AG04449 (cell line): ENCODE data around the gene RAB8B.

Experiments used
- CTCF ChIA-PET: fragments of 350-600 bp; formaldehyde crosslinking; extraction: SDS; loops from one replicate; lab custom pipeline; 2021; ENCODE audit warnings: antibody characterized with exemption; lab: Yijun Ruan, JAX
- POLR2A ChIA-PET: fragments of 400-600, 350-600 bp; formaldehyde crosslinking; extraction: SDS; loops from one replicate; lab custom pipeline; 2020; ENCODE audit warnings: antibody characterized with exemption, inconsistent platforms; lab: Yijun Ruan, JAX
- DNase-seq: peaks from one replicate; pipeline ENCODE4 v3.0.0-alpha.2; 2010; ENCODE audit warnings: low read depth, low spot score
- H3K4me3 ChIP-seq: 2 replicates; pipeline ENCODE4 v1.5.1; 2011; ENCODE audit warnings: low read depth, mild to moderate bottlenecking, control low read depth, low read length
- TF ChIP-seq, protein P1 (sequence below): IDR thresholded peaks from one replicate; pipeline ENCODE4 v1.5.1; 2011; ENCODE audit warnings: mild to moderate bottlenecking, moderate library complexity, low read length, control low read depth, inconsistent platforms; ENCODE audit not compliant: insufficient read depth; ENCODE audit errors: missing control alignments

Gene RAB8B

DNA sequence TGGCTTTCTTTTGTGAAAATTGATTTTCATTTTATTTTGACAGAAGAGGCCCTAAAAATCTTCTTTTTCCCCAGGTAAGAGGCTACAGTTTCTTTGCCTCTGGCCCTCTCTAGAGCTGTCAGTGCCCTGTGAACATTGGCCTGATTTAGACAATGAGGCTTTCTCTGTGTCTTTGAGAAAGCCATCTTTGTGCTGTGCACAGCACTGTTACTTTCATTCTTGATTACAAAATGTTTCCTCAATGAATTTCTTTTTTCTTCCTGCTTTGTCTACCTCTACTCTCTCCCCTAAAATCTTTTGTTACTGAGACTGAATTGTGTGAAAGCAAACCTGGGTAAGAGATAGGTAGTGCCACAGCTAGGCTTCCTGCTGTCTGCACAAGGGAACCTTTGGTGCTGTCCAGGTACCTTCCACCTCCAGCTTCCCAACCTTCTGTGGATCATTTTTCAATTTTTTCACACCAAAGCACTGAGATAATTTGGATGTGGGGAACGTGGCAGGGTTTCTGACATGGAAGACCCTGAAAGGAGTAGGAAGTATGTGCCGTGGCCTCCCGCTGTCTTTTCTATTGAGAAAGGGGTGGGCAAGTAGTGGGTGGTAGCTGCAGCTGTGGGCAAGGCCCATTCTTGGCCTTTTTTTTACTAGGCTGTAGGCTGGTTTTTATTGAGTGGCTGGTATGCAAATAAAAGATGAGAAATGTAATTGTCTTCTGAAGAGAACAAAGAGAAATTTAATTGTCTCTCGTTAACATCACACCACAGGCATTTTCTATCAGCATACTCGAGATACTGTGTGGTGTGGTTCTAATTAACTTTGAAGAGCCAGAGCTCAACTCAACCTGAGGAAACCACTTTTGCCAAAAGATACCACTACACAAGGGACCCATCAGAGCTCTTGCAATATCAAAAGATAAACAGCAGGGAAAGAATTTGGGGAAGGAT lies 21.0 kb downstream of the RAB8B start:
- no peak overlapping the region for H3K4me3 ChIP-seq
- ChIA-PET POLR2A (interaction anchor here (0.6 kb wide), 1 partner anchor 9 kb away, joined by 6 read pairs; no protein-coding TSS in a partner anchor), CTCF (interaction anchor here (1.0 to 1.5 kb wide), 3 partner anchors 8 to 195 kb away, joined by 4 read pairs; no protein-coding TSS in a partner anchor)
- no peak for DNase-seq
- TF ChIP-seq, protein P1, sequence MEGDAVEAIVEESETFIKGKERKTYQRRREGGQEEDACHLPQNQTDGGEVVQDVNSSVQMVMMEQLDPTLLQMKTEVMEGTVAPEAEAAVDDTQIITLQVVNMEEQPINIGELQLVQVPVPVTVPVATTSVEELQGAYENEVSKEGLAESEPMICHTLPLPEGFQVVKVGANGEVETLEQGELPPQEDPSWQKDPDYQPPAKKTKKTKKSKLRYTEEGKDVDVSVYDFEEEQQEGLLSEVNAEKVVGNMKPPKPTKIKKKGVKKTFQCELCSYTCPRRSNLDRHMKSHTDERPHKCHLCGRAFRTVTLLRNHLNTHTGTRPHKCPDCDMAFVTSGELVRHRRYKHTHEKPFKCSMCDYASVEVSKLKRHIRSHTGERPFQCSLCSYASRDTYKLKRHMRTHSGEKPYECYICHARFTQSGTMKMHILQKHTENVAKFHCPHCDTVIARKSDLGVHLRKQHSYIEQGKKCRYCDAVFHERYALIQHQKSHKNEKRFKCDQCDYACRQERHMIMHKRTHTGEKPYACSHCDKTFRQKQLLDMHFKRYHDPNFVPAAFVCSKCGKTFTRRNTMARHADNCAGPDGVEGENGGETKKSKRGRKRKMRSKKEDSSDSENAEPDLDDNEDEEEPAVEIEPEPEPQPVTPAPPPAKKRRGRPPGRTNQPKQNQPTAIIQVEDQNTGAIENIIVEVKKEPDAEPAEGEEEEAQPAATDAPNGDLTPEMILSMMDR = no peak

DNA sequence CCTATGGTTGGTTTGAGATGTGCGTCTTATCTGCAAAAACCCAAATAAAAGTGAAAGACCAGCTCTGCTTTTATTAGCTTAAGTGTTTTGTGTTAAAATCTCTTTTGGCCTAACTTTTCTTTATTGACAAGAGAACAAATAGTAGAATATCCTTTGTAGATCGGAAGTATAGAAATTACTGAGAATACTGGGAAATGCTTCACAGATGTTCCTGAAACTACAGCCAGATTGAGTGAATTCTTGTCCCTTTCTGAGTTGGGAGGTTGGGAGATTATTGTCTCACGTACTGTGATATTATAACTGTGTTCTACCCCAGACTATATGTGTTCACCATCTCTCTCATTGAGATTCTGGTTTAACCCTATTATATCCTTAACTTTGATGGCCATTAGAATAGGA lies 21.7 kb downstream of the RAB8B start:
- CTCF ChIA-PET = interaction anchor here (1.0 to 1.5 kb wide), 4 partner anchors 9 to 194 kb away, joined by 3 to 4 read pairs (median 4); no protein-coding TSS in a partner anchor
- H3K4me3 ChIP-seq = no peak overlapping the region
- TF ChIP-seq, protein P1 = no peak
- POLR2A ChIA-PET = interaction anchor here (0.6 kb wide), 1 partner anchor 9 kb away, joined by 6 read pairs; no protein-coding TSS in a partner anchor
- DNase-seq = no peak

DNA sequence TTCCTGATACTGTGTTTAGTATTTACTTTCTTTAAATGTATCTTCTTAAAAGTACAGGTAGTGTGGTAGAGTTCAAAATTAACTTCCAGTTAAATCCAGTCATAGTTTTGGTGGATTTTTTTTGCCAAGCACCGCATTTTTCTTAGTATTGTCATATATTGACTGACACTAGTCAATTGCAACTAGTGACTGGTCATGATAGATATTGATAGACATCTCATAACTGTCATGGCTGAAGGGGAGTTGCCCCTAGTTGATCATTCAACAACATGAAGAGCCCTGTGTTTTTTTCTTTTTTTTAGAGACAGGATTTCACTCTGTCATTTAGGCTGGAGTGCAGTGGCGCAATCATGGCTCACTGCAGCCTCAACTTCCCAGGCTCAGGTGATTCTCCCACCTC lies 22.1 kb downstream of the RAB8B start:
- CTCF ChIA-PET = interaction anchor here (1.0 to 1.3 kb wide), 3 partner anchors 9 to 78 kb away, joined by 3 to 4 read pairs (median 4); no protein-coding TSS in a partner anchor
- H3K4me3 ChIP-seq = no peak overlapping the region
- POLR2A ChIA-PET = no interaction called here
- TF ChIP-seq, protein P1 = no peak
- no peak for DNase-seq

DNA sequence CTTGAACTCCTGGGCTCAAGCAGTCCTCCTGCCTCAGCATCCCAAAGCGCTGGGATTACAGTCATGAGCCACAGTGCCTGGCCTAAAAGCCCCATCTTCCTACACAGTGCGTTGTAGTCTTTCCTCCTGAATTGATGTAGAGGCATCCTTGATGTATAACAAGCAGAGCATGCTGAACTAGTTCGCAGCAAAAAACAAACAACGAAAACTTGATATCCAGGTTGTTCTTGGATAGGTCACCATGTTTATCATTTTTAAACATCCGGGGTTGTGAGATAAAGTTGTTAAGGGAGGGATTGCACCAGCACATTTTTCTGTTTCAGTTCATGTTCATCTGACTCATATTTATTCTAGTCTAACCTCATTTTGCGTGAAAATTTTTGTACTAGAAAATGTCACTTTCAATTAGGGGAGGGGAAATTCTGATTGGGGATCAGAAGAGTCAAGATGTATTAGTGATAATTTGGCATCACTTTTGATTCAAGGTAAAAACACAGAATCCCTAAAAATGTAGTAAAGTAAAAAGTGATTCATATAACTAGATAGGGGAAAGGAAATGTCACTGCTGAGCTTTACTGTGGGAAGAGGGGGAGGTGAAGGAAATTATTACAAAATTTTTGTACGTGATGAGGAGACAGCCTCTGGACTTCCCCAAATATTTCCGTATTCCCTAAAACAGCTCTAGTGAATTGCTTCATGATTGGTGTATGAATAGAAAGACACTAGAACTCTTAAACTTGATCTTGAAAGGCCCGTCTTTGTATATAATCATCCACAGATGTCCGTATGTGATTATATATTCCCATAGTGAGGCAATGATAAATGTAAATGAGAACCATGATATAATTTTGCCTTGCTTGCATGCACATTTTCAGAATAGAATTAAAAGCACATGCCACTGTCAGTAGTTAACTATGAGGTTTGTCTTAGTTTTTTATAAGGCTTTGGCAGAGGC lies 22.9 kb downstream of the RAB8B start:
- no peak for DNase-seq
- TF ChIP-seq, protein P1 = no peak
- no peak overlapping the region for H3K4me3 ChIP-seq
- POLR2A ChIA-PET = no interaction called here
- CTCF ChIA-PET = interaction anchor here (1.3 kb wide), 1 partner anchor 77 kb away, joined by 3 read pairs; no protein-coding TSS in a partner anchor

DNA sequence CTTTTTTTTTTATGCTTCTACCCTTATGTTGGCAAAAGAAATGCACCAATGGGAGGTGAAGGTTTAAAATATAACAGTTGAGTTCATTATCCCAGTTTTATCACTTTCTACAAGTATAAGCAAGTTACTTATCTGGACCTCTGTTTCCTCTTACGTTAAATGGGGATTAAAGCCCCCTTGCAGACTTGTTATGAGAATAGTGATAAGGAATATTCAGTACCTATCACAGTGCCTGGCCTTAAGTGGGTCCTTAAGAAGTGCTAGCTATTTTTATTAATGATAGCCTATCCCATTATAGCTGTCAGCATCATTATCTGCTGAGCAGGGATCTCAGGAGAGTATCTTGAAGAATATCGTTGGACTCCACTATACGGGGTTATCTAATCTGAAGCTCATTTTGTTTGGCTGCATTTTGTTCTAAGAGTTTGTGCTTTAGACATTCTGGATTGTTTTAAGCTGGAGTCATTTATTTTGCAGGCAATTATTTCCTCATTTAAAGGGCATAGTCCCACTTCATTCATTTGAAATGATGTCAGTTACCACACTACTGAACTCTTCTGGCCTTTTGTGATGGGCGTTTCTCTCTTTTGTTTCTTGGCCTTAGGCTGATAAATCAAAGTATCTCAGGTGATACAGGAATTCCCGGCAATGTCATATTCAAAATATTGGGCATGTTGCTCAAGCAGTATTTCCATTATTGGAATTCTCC lies 28.8 kb downstream of the RAB8B start:
- no peak for DNase-seq
- ChIA-PET CTCF (interaction anchor here (0.9 to 1.6 kb wide), 3 partner anchors 10 to 42 kb away, joined by 4 read pairs; no protein-coding TSS in a partner anchor), POLR2A (no interaction called here)
- H3K4me3 ChIP-seq = no peak overlapping the region
- TF ChIP-seq, protein P1 = no peak
